PC-9 (cell line): ENCODE data around the gene CDK11A. TPM values are rescaled to one million over a fixed set of nuclear protein-coding genes. Genes with fewer than 3 reads are reported as not detected.

Source experiments
- BruUV-seq: library from RNA; stranded (reverse); fragments of 400-500 nt; replicated peaks from 2 replicates; lab custom pipeline; 2021; lab: Mats Ljungman, UMichigan
- CTCF ChIA-PET: fragments of 300-600 bp; sonication (Branson Sonifier 250); formaldehyde crosslinking; loops from one replicate; lab custom pipeline; 2022; ENCODE audit warnings: antibody characterized with exemption; lab: Charles Lee
- POLR2A ChIA-PET: fragments of 300-600 bp; sonication (Branson Sonifier 250); formaldehyde crosslinking; loops from one replicate; lab custom pipeline; 2022; ENCODE audit warnings: antibody characterized with exemption; ENCODE audit not compliant: unreplicated experiment; lab: Charles Lee
- DNase-seq, 2 experiments: peaks; one replicate each; pipeline versions ENCODE4 v3.0.0 to v3.0.0-alpha.2; 2015 to 2022; ENCODE audit warnings: mixed read lengths in 1 of 2
- H2AFZ ChIP-seq: fragments of 200-600 bp; sonication (generic); 2 replicates; pipeline ENCODE4 v1.8.1; 2017; ENCODE audit warnings: antibody characterized with exemption
- H3F3A ChIP-seq: fragments of 200-600 bp; sonication (generic); 2 replicates; pipeline ENCODE4 v1.8.1; 2017; ENCODE audit warnings: antibody characterized with exemption, mild to moderate bottlenecking, low read depth; ENCODE audit not compliant: insufficient read depth
- H3K27ac ChIP-seq: fragments of 200-600 bp; sonication (generic); 2 replicates; pipeline ENCODE4 v1.6.1; 2016; ENCODE audit warnings: mixed run types
- H3K27me3 ChIP-seq: fragments of 200-600 bp; sonication (generic); 2 replicates; pipeline ENCODE4 v1.6.1; 2016; ENCODE audit warnings: low read depth, mixed run types; ENCODE audit not compliant: insufficient read depth
- H3K36me3 ChIP-seq: fragments of 200-600 bp; sonication (generic); 2 replicates; pipeline ENCODE4 v1.6.1; 2016; ENCODE audit warnings: low read depth, mixed run types
- H3K4me1 ChIP-seq: fragments of 200-600 bp; sonication (generic); replicated peaks from 2 replicates; pipeline ENCODE4 v1.6.1; 2016; ENCODE audit warnings: mixed run types; ENCODE audit not compliant: insufficient read depth
- H3K4me2 ChIP-seq: fragments of 200-600 bp; sonication (generic); 2 replicates; pipeline ENCODE4 v1.6.1; 2017; ENCODE audit warnings: mixed run types
- H3K4me3 ChIP-seq: fragments of 200-600 bp; sonication (generic); 2 replicates; pipeline ENCODE4 v1.6.1; 2016; ENCODE audit warnings: mixed run types
- H3K79me2 ChIP-seq: fragments of 200-600 bp; sonication (generic); 2 replicates; pipeline ENCODE4 v1.6.1; 2017; ENCODE audit warnings: low read depth, mixed run types
- H3K9me2 ChIP-seq: fragments of 200-600 bp; sonication (generic); 2 replicates; pipeline ENCODE4 v1.8.1; 2017; ENCODE audit warnings: mild to moderate bottlenecking; ENCODE audit not compliant: insufficient read depth
- H3K9me3 ChIP-seq: fragments of 200-600 bp; sonication (generic); 2 replicates; pipeline ENCODE4 v1.8.1; 2016; ENCODE audit warnings: low read depth; ENCODE audit not compliant: insufficient read depth
- H4K20me1 ChIP-seq: fragments of 200-600 bp; sonication (generic); 2 replicates; pipeline ENCODE4 v1.8.1; 2017; ENCODE audit not compliant: insufficient read depth
- CTCF ChIP-seq: fragments of 200-600 bp; sonication (generic); conservative IDR thresholded peaks from 2 replicates; pipeline ENCODE4 v1.6.1; 2017; ENCODE audit warnings: mixed run types, antibody characterized with exemption, mild to moderate bottlenecking, moderate library complexity
- EZH2 ChIP-seq: fragments of 200-600 bp; sonication (generic); IDR thresholded peaks from 2 replicates; pipeline ENCODE4 v1.8.0; 2017; ENCODE audit warnings: antibody characterized with exemption, low read depth
- intact Hi-C: fragments of 100-400 bp; cut with micrococcal nuclease; formaldehyde crosslinking; loops from one replicate; pipeline ENCODE4 v1.10.0; 2022; ENCODE audit not compliant: unreplicated experiment
- total RNA-seq: library from RNA; stranded (reverse); gene quantifications from 2 replicates; pipeline ENCODE4 v1.2.3, GENCODE V29; 2021

CDK11A gene
- total RNA-seq, 1 experiment from 2014 or later, result 42.2 TPM

GRCh38 chr1:1770102-1770501 is 45.9 kb upstream of the CDK11A start:
- TF ChIP-seq CTCF (no peak), EZH2 (no peak)
- H3K4me2 ChIP-seq, result no peak overlapping the region
- peaks cover 8% of the 10 kb centered on the region for H3K36me3 ChIP-seq
- ChIA-PET POLR2A (no interaction called here), CTCF (no interaction called here)
- H3K4me3 ChIP-seq, result no peak overlapping the region
- no peaks in the 10 kb centered on the region for H3K27me3 ChIP-seq
- intact Hi-C loops, result no loop called here
- H3F3A ChIP-seq, result peaks cover 34% of the 10 kb centered on the region
- peaks cover 38% of the 10 kb centered on the region for H4K20me1 ChIP-seq
- no peaks in the 10 kb centered on the region for H3K9me2 ChIP-seq
- H3K79me2 ChIP-seq, result peaks cover 95% of the 10 kb centered on the region
- H3K4me1 ChIP-seq, result peaks cover 5% of the 10 kb centered on the region
- no peak overlapping the region for H2AFZ ChIP-seq
- DNase-seq, result peak in 1 of 2 experiments; percentile 25
- H3K9me3 ChIP-seq, result peaks cover 4% of the 10 kb centered on the region; the same call in 1 of the 2 replicates
- BruUV-seq, result no TSS peak
- no peak overlapping the region for H3K27ac ChIP-seq

- Histone ChIP-seq H3K9me2 (no peaks in the 10 kb centered on the region), H3K27ac (no peak overlapping the region), H2AFZ (no peak overlapping the region), H3K4me1 (peaks cover 22% of the 10 kb centered on the region), H3K9me3 (peaks cover 4% of the 10 kb centered on the region; the same call in 1 of the 2 replicates), H3K36me3 (peaks cover 15% of the 10 kb centered on the region), H3K4me2 (no peak overlapping the region), H3K27me3 (no peaks in the 10 kb centered on the region), H4K20me1 (peaks cover 37% of the 10 kb centered on the region), H3K4me3 (no peak overlapping the region), H3F3A (peaks cover 49% of the 10 kb centered on the region), H3K79me2 (peaks cover 88% of the 10 kb centered on the region)
- no peak for DNase-seq
- intact Hi-C loops, result no loop called here
- CTCF ChIA-PET, result no interaction called here
- POLR2A ChIA-PET, result no interaction called here
- no TSS peak for BruUV-seq
- TF ChIP-seq EZH2, result no peak
Measured at GRCh38 chr1:1768249-1768992, 44.3 kb upstream of the CDK11A start.

GRCh38 chr1:1764876-1765470 is 40.8 kb upstream of the CDK11A start:
- ChIA-PET POLR2A (no interaction called here), CTCF (no interaction called here)
- TF ChIP-seq CTCF (no peak), EZH2 (no peak)
- Histone ChIP-seq H4K20me1 (peaks cover 50% of the 10 kb centered on the region), H3K4me1 (peaks cover 55% of the 10 kb centered on the region), H3K79me2 (peaks cover 81% of the 10 kb centered on the region), H2AFZ (no peak overlapping the region), H3K27ac (no peak overlapping the region; the same call in 1 of the 2 replicates), H3K4me2 (0 out of 2 replicates have a peak overlapping the region, but pooled peaks have one; percentile 63), H3K9me3 (no peaks in the 10 kb centered on the region), H3K27me3 (no peaks in the 10 kb centered on the region), H3K36me3 (peaks cover 27% of the 10 kb centered on the region; the same call in 1 of the 2 replicates), H3K4me3 (no peak overlapping the region), H3K9me2 (no peaks in the 10 kb centered on the region), H3F3A (peaks cover 72% of the 10 kb centered on the region)
- intact Hi-C loops, result loop anchor here (5.0 kb wide), 1 partner anchor 142 kb away; no protein-coding TSS in a partner anchor
- DNase-seq, result peak in 1 of 2 experiments; percentile 32
- no TSS peak for BruUV-seq
